H9 (cell line): ENCODE results near the gene HS6ST3. TPM values are rescaled to one million over a fixed set of nuclear protein-coding genes. Genes with fewer than 3 reads are reported as not detected.

Source experiments
- DNase-seq: peaks from one replicate; pipeline ENCODE4 v3.0.0-alpha.2; 2017
- H2AFZ ChIP-seq: one replicate; pipeline ENCODE4 v1.6.1; 2013; ENCODE audit warnings: mild to moderate bottlenecking, low read length, control low read depth, moderate library complexity
- H2AK5ac ChIP-seq: 2 replicates; pipeline ENCODE4 v1.6.1; 2013; ENCODE audit warnings: low read length, control low read depth, mixed read lengths; ENCODE audit not compliant: insufficient read length
- H2BK120ac ChIP-seq: one replicate; pipeline ENCODE4 v1.6.1; 2013; ENCODE audit warnings: low read depth, mild to moderate bottlenecking, low read length, control low read depth, inconsistent platforms; ENCODE audit not compliant: poor library complexity, severe bottlenecking
- H2BK12ac ChIP-seq: 2 replicates; pipeline ENCODE4 v1.6.1; 2013; ENCODE audit warnings: low read length, control low read depth, mixed read lengths, low read depth; ENCODE audit not compliant: insufficient read length
- H2BK15ac ChIP-seq: 2 replicates; pipeline ENCODE4 v1.6.1; 2013; ENCODE audit warnings: low read depth, low read length, control low read depth
- H2BK20ac ChIP-seq: one replicate; pipeline ENCODE4 v1.6.1; 2013; ENCODE audit warnings: low read depth, mild to moderate bottlenecking, low read length, control low read depth, inconsistent platforms; ENCODE audit not compliant: poor library complexity, severe bottlenecking
- H2BK5ac ChIP-seq: 2 replicates; pipeline ENCODE4 v1.6.1; 2013; ENCODE audit warnings: low read length, control low read depth, mixed read lengths; ENCODE audit not compliant: insufficient read length
- H3K14ac ChIP-seq: 2 replicates; pipeline ENCODE4 v1.6.1; 2013; ENCODE audit warnings: low read length, control low read depth; ENCODE audit not compliant: insufficient read depth
- H3K18ac ChIP-seq: 2 replicates; pipeline ENCODE4 v1.6.1; 2013; ENCODE audit warnings: low read depth, mild to moderate bottlenecking, mixed read lengths, low read length, control low read depth; ENCODE audit not compliant: insufficient read length
- H3K23ac ChIP-seq: 2 replicates; pipeline ENCODE4 v1.6.1; 2013; ENCODE audit warnings: low read length, control low read depth, mixed read lengths, low read depth; ENCODE audit not compliant: insufficient read length
- H3K23me2 ChIP-seq: 2 replicates; pipeline ENCODE4 v1.6.1; 2013; ENCODE audit warnings: low read depth, mild to moderate bottlenecking, mixed read lengths, low read length, control low read depth; ENCODE audit not compliant: insufficient read length, poor library complexity, severe bottlenecking
- H3K27ac ChIP-seq: 2 replicates; pipeline ENCODE4 v1.5.1; 2013; ENCODE audit warnings: low read length, control low read depth, mixed read lengths, low read depth; ENCODE audit not compliant: insufficient read length
- H3K27me3 ChIP-seq: 2 replicates; pipeline ENCODE4 v1.6.1; 2013; ENCODE audit warnings: low read length, control low read depth, inconsistent platforms; ENCODE audit not compliant: insufficient read depth
- H3K4ac ChIP-seq: 2 replicates; pipeline ENCODE4 v1.6.1; 2013; ENCODE audit warnings: low read depth, mild to moderate bottlenecking, control low read depth, inconsistent platforms, low read length, moderate library complexity
- H3K4me1 ChIP-seq: 2 replicates; pipeline ENCODE4 v1.6.1; 2013; ENCODE audit warnings: low read length, control low read depth, inconsistent platforms; ENCODE audit not compliant: insufficient read depth
- H3K4me2 ChIP-seq: 2 replicates; pipeline ENCODE4 v1.6.1; 2013; ENCODE audit warnings: low read length, control low read depth, mixed read lengths; ENCODE audit not compliant: insufficient read length, insufficient read depth
- H3K56ac ChIP-seq: 2 replicates; pipeline ENCODE4 v1.6.1; 2013; ENCODE audit warnings: low read depth, mild to moderate bottlenecking, mixed read lengths, low read length, control low read depth; ENCODE audit not compliant: insufficient read length
- H3K79me1 ChIP-seq: 2 replicates; pipeline ENCODE4 v1.6.1; 2013; ENCODE audit warnings: low read depth, mild to moderate bottlenecking, moderate library complexity, low read length, control low read depth, inconsistent platforms; ENCODE audit not compliant: insufficient read depth, poor library complexity, severe bottlenecking
- H3K79me2 ChIP-seq: 2 replicates; pipeline ENCODE4 v1.6.1; 2013; ENCODE audit warnings: low read length, control low read depth, inconsistent platforms; ENCODE audit not compliant: insufficient read depth
- H3K9ac ChIP-seq: 2 replicates; pipeline ENCODE4 v1.6.1; 2013; ENCODE audit warnings: low read length, control low read depth, mixed read lengths; ENCODE audit not compliant: insufficient read length; ENCODE audit errors: extremely low read depth
- H3K9me3 ChIP-seq: one replicate; pipeline ENCODE4 v1.6.1; 2013; ENCODE audit warnings: low read depth, low read length, inconsistent platforms; ENCODE audit not compliant: control insufficient read depth
- H3T11ph ChIP-seq: one replicate; pipeline ENCODE4 v1.6.1; 2013; ENCODE audit warnings: mild to moderate bottlenecking, low read length, control low read depth, inconsistent platforms
- H4K20me1 ChIP-seq: one replicate; pipeline ENCODE4 v1.6.1; 2013; ENCODE audit not compliant: control insufficient read depth, insufficient read length, insufficient read depth
- H4K5ac ChIP-seq: 2 replicates; pipeline ENCODE4 v1.6.1; 2013; ENCODE audit warnings: low read depth, mild to moderate bottlenecking, mixed read lengths, low read length, control low read depth; ENCODE audit not compliant: insufficient read length
- H4K8ac ChIP-seq: replicated peaks from 2 replicates; pipeline ENCODE4 v1.6.1; 2013; ENCODE audit warnings: low read length, control low read depth, mixed read lengths, low read depth; ENCODE audit not compliant: insufficient read length
- H4K91ac ChIP-seq: 2 replicates; pipeline ENCODE4 v1.6.1; 2013; ENCODE audit warnings: low read depth, mild to moderate bottlenecking, moderate library complexity, mixed read lengths, low read length, control low read depth; ENCODE audit not compliant: insufficient read length
- H3K27ac Mint-ChIP-seq, 3 experiments: 2 replicates in 2 of 3; 3 replicates in 1 of 3; pipeline ENCODE4 v1.8.0; 2020 to 2021; ENCODE audit warnings: mixed read lengths in 3 of 3, mild to moderate bottlenecking in 1 of 3, moderate library complexity in 1 of 3
- H3K27me3 Mint-ChIP-seq: 2 replicates; pipeline ENCODE4 v1.8.0; 2021; ENCODE audit warnings: low read depth, mild to moderate bottlenecking, moderate library complexity, mixed read lengths
- H3K36me3 Mint-ChIP-seq, 3 experiments: 2 replicates in 2 of 3; 3 replicates in 1 of 3; pipeline ENCODE4 v1.8.0; 2020 to 2021; ENCODE audit warnings: low read depth in 3 of 3, mixed read lengths in 3 of 3; ENCODE audit not compliant: insufficient read depth in 1 of 3
- H3K4me1 Mint-ChIP-seq, 2 experiments: 2 replicates each; pipeline ENCODE4 v1.8.0; 2020; ENCODE audit warnings: mixed read lengths in 2 of 2
- H3K4me3 Mint-ChIP-seq, 2 experiments: 2 replicates in 1 of 2; 3 replicates in 1 of 2; pipeline ENCODE4 v1.8.0; 2020 to 2021; ENCODE audit warnings: mild to moderate bottlenecking in 2 of 2, mixed read lengths in 2 of 2, moderate library complexity in 1 of 2
- H3K9me3 Mint-ChIP-seq, 2 experiments: 2 replicates in 1 of 2; 3 replicates in 1 of 2; pipeline ENCODE4 v1.8.0; 2020; ENCODE audit warnings: mild to moderate bottlenecking in 2 of 2, mixed read lengths in 2 of 2, moderate library complexity in 1 of 2
- CTCF ChIP-seq: fragments of 200-600 bp; sonication (generic); conservative IDR thresholded peaks from 3 replicates; pipeline ENCODE4 v1.8.0; 2021; ENCODE audit warnings: antibody characterized with exemption, mild to moderate bottlenecking
- WGBS: extraction: QIAGEN DNeasy Blood & Tissue Kit; methylation state at CpG from one replicate; pipeline ENCODE4 v1.1.7; 2013; ENCODE audit warnings: missing lambda C conversion rate, low lambda C conversion rate, mixed read lengths; ENCODE audit not compliant: insufficient read length; ENCODE audit errors: extremely low coverage; 5-methylcytosine and 5-hydroxymethylcytosine counted together
- total RNA-seq: library from RNA; stranded (reverse); gene quantifications from 2 replicates; pipeline ENCODE4 v1.2.1, GENCODE V29; 2021

HS6ST3 gene
- total RNA-seq, 1 experiment from 2014 or later = 0.44 TPM

- Histone ChIP-seq H2BK20ac (no peak overlapping the region), H3K56ac (no peak overlapping the region), H3K27me3 (no peaks in the 10 kb centered on the region), H4K5ac (no peak overlapping the region), H3K27ac (no peak overlapping the region), H3K4me1 (no peaks in the 10 kb centered on the region), H3K23me2 (no peaks in the 10 kb centered on the region), H3K14ac (no peak overlapping the region; the same call in 1 of the 2 replicates), H4K91ac (no peak overlapping the region), H3K9ac (no peak overlapping the region), H3K79me2 (no peaks in the 10 kb centered on the region), H3K4ac (no peak overlapping the region), H3T11ph (no peak overlapping the region), H3K79me1 (no peaks in the 10 kb centered on the region), H2BK15ac (no peak overlapping the region), H4K20me1 (peaks cover 2% of the 10 kb centered on the region), H4K8ac (peak overlapping the region; percentile 88), H2BK12ac (no peak overlapping the region), H3K23ac (no peak overlapping the region), H2BK5ac (no peak overlapping the region), H3K4me2 (no peak overlapping the region), H2AK5ac (no peak overlapping the region), H2BK120ac (no peak overlapping the region), H3K18ac (no peak overlapping the region), H3K9me3 (no peaks in the 10 kb centered on the region), H2AFZ (no peak overlapping the region)
- Mint-ChIP-seq H3K36me3 (no peaks in the 10 kb centered on the region; a peak in 1 of 7 replicates), H3K9me3 (no peaks in the 10 kb centered on the region; a peak in 1 of 5 replicates), H3K4me3 (no peak overlapping the region), H3K27me3 (no peaks in the 10 kb centered on the region), H3K27ac (no peak overlapping the region), H3K4me1 (peaks cover 7 to 11% of the 10 kb centered on the region in 2 experiments; a peak in 3 of 4 replicates)
- DNase-seq = peak; percentile 55
- no peak for TF ChIP-seq CTCF
- WGBS = no CpG with 5 or more reads among the region's 3 CpGs
These were observed 620.4 kb downstream of the HS6ST3 start for GRCh38 chr13:96710166-96710862.
